Measurements from ENCODE around the gene CATSPERD. TPM values are rescaled to one million over a fixed set of nuclear protein-coding genes. Genes with fewer than 3 reads are reported as not detected.

The CATSPERD gene
- total and polyA plus RNA-seq, 4 donors, result not detected

DNA sequence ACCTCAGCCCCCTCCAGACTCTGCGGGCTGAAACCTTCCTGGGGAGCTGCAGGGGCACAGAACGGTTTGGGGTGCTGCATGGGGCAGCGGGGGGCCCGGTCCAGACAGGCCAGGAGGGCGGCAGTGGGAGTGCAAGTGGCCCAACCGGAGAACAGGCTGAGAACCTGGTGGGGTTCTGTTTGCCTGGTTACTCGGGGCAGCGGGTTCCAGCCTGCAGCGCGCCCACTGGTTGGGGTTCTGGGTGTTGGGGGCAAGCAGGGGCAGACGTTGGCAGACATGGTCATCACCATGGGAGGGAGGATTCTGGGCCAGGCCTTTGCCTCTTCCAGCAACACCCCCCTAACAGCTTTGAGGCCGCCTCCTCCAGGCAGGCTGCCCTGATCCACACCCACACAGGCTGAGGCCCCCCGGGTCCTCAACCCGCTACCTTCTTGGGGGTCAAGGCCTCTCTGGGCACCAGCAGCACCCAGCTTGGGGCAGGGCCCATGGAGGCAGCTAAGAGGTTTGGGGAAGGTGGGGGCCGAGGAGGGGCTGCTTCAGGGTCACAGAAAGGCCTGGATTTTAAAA is 64.2 kb downstream of the CATSPERD start, which contains the start of gene PRR22:
TSS of gene PRR22 (minus strand) at position 166 of the 567 bp plus-strand sequence. CDS start at position 80, 86 bp downstream.
- no peak for DNase-seq (ENCODE audit: low spot score)
- Histone ChIP-seq H3K4me1 (ENCODE audit: control insufficient read depth in 4 of 4, insufficient read depth in 4 of 4, low read length in 3 of 4) (peaks cover 0 to 1% (median 0%) of the 10 kb centered on the region in 4 donors), H3K27ac (ENCODE audit: low read depth in 1 of 2, low read length in 2 of 2) (no peak within 1 kb of the TSS), H3K9ac (ENCODE audit: low read depth in 1 of 2, low read length in 2 of 2) (no peak within 1 kb of the TSS), H3K36me3 (ENCODE audit: control insufficient read depth in 4 of 4, insufficient read depth in 3 of 4, low read depth in 1 of 4, low read length in 3 of 4) (peaks cover 8 to 57% (median 32%) of the 10 kb centered on the region in 4 donors), H3K9me3 (ENCODE audit: control insufficient read depth in 4 of 4, low read length in 3 of 4) (no peaks in the 10 kb centered on the region), H3K27me3 (ENCODE audit: control insufficient read depth in 4 of 4, insufficient read depth in 4 of 4, low read length in 3 of 4) (no peaks in the 10 kb centered on the region), H3K4me3 (ENCODE audit: low read depth in 1 of 3, low read length in 3 of 3) (no peak within 1 kb of the TSS)
- TF ChIP-seq ATF3 (IDR thresholded peaks at IDR 0.05), result no peak
- TF ChIP-seq EGR1 (IDR thresholded peaks at IDR 0.05; ENCODE audit: low read depth in 2 of 2), result no peak
- TF ChIP-seq RXRA (IDR thresholded peaks at IDR 0.05), result no peak
- TF ChIP-seq, protein P1, sequence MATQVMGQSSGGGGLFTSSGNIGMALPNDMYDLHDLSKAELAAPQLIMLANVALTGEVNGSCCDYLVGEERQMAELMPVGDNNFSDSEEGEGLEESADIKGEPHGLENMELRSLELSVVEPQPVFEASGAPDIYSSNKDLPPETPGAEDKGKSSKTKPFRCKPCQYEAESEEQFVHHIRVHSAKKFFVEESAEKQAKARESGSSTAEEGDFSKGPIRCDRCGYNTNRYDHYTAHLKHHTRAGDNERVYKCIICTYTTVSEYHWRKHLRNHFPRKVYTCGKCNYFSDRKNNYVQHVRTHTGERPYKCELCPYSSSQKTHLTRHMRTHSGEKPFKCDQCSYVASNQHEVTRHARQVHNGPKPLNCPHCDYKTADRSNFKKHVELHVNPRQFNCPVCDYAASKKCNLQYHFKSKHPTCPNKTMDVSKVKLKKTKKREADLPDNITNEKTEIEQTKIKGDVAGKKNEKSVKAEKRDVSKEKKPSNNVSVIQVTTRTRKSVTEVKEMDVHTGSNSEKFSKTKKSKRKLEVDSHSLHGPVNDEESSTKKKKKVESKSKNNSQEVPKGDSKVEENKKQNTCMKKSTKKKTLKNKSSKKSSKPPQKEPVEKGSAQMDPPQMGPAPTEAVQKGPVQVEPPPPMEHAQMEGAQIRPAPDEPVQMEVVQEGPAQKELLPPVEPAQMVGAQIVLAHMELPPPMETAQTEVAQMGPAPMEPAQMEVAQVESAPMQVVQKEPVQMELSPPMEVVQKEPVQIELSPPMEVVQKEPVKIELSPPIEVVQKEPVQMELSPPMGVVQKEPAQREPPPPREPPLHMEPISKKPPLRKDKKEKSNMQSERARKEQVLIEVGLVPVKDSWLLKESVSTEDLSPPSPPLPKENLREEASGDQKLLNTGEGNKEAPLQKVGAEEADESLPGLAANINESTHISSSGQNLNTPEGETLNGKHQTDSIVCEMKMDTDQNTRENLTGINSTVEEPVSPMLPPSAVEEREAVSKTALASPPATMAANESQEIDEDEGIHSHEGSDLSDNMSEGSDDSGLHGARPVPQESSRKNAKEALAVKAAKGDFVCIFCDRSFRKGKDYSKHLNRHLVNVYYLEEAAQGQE (IDR thresholded peaks at IDR 0.05), result no peak
- no peak for TF ChIP-seq ZBTB33 (IDR thresholded peaks at IDR 0.05)
- no peak for TF ChIP-seq JUND (IDR thresholded peaks at IDR 0.05)
- no peak for TF ChIP-seq YY1 (IDR thresholded peaks at IDR 0.05)
- TF ChIP-seq HNF4A (conservative IDR thresholded peaks at IDR 0.05), result no peak
- no peak for TF ChIP-seq NR2F2 (IDR thresholded peaks at IDR 0.05)
- TF ChIP-seq, protein P2, sequence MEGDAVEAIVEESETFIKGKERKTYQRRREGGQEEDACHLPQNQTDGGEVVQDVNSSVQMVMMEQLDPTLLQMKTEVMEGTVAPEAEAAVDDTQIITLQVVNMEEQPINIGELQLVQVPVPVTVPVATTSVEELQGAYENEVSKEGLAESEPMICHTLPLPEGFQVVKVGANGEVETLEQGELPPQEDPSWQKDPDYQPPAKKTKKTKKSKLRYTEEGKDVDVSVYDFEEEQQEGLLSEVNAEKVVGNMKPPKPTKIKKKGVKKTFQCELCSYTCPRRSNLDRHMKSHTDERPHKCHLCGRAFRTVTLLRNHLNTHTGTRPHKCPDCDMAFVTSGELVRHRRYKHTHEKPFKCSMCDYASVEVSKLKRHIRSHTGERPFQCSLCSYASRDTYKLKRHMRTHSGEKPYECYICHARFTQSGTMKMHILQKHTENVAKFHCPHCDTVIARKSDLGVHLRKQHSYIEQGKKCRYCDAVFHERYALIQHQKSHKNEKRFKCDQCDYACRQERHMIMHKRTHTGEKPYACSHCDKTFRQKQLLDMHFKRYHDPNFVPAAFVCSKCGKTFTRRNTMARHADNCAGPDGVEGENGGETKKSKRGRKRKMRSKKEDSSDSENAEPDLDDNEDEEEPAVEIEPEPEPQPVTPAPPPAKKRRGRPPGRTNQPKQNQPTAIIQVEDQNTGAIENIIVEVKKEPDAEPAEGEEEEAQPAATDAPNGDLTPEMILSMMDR (IDR thresholded peaks at IDR 0.05; ENCODE audit: low read depth, low read length, missing input control), result no peak
- TF ChIP-seq RAD21 (IDR thresholded peaks at IDR 0.05), result no peak
- TF ChIP-seq SP1 (IDR thresholded peaks at IDR 0.05), result no peak
- TF ChIP-seq FOXA2 (IDR thresholded peaks at IDR 0.05), result no peak
- 93% methylated on average over 15 of the region's 15 CpGs for WGBS

- no peak overlapping the region for H3K27ac ChIP-seq (ENCODE audit: low read depth in 1 of 2, low read length in 2 of 2)
- H3K4me1 ChIP-seq (ENCODE audit: control insufficient read depth in 4 of 4, insufficient read depth in 4 of 4, low read length in 3 of 4), result peaks cover 0 to 9% (median 5%) of the 10 kb centered on the region in 4 donors
- WGBS, result 98% methylated on average over 37 of the region's 37 CpGs
- no peaks in the 10 kb centered on the region for H3K9me3 ChIP-seq (ENCODE audit: control insufficient read depth in 4 of 4, low read length in 3 of 4)
- peaks cover 8 to 59% (median 33%) of the 10 kb centered on the region in 4 donors for H3K36me3 ChIP-seq (ENCODE audit: control insufficient read depth in 4 of 4, insufficient read depth in 3 of 4, low read depth in 1 of 4, low read length in 3 of 4)
- no peak for DNase-seq (ENCODE audit: low spot score)
- no peak overlapping the region for H3K9ac ChIP-seq (ENCODE audit: low read depth in 1 of 2, low read length in 2 of 2)
- H3K27me3 ChIP-seq (ENCODE audit: control insufficient read depth in 4 of 4, insufficient read depth in 4 of 4, low read length in 3 of 4), result no peaks in the 10 kb centered on the region
- H3K4me3 ChIP-seq (ENCODE audit: low read depth in 1 of 3, low read length in 3 of 3), result no peak overlapping the region
- TF ChIP-seq NR2F2 (IDR thresholded peaks at IDR 0.05) (no peak), GABPA (IDR thresholded peaks at IDR 0.05 in 1 of 2, conservative IDR thresholded peaks at IDR 0.05 in 1 of 2) (no peak), ATF3 (IDR thresholded peaks at IDR 0.05) (no peak), EGR1 (IDR thresholded peaks at IDR 0.05; ENCODE audit: low read depth in 2 of 2) (no peak)
- TF ChIP-seq, protein P2 (IDR thresholded peaks at IDR 0.05; ENCODE audit: low read depth, low read length, missing input control), result no peak
- TF ChIP-seq, protein P1 (IDR thresholded peaks at IDR 0.05), result no peak
Measured at GRCh38 chr19:5785423-5785822, 65.0 kb downstream of the CATSPERD start.

All from liver (tissue), 9 donors.